Stimulated activated CD4-positive, alpha-beta T cell treated with anti-CD3 and anti-CD28 coated beads, Interleukin-1b, Interleukin-23, amount 100 ng/mL, for 1 hour (primary cell): ENCODE data around the gene GHITM.
"Not testable (repeated sequence)": the region's sequence is repeated elsewhere in the genome, so short reads cannot be mapped to it uniquely, and the experiment has no call there.

Experiments used
- DNase-seq, 2 donors: peaks; one replicate each; pipeline ENCODE4 v3.0.0-alpha.2; 2020; ENCODE audit warnings: low read depth in 2 of 2

GHITM gene, protein sequence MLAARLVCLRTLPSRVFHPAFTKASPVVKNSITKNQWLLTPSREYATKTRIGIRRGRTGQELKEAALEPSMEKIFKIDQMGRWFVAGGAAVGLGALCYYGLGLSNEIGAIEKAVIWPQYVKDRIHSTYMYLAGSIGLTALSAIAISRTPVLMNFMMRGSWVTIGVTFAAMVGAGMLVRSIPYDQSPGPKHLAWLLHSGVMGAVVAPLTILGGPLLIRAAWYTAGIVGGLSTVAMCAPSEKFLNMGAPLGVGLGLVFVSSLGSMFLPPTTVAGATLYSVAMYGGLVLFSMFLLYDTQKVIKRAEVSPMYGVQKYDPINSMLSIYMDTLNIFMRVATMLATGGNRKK

DNA sequence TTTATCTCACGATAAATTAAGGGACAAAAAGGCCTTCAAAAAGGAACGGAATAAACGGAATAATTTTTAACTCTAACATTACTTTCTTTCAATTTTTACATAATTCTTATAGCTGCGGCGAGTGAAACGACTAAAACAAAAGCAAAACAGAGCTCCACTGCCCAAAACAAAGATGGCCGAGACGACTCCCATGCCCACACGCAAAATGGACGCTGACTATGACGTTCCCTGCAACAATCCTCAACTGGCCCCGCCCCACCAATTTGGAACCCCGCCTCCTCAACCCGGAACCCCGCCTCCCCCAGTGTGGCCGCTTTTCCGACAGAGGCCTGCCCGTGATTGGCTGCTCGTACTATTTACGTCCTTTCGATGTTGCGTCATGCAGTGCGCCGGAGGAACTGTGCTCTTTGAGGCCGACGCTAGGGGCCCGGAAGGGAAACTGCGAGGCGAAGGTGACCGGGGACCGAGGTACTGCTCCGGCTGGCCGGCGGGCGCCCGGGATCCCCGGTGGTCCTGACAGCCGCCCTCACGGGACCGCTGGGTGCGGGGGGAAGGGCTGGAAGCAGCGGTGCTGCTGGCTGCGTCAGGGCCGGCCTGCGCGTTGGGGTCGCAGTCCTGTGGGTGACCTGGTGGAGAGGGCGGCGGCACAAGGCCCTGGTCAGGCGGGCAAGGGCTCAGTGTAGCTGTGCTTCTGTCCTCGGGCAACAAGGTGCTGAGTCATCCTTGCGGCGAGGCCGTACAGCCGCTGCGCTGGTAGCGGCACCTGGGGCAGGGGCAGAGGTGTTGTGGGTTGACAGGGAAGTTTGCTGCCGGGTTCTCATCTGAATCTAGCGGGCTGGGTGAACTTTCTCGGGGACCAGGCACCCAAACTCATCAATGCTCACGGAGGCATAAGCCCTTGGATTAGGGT is at the start of gene GHITM:
Gene GHITM, plus strand, starts transcription at position 384 of the 910 bp plus-strand sequence. CDS start 1,992 bp downstream, outside the sequence.
- peak; percentile 98 to 99 for DNase-seq

DNA sequence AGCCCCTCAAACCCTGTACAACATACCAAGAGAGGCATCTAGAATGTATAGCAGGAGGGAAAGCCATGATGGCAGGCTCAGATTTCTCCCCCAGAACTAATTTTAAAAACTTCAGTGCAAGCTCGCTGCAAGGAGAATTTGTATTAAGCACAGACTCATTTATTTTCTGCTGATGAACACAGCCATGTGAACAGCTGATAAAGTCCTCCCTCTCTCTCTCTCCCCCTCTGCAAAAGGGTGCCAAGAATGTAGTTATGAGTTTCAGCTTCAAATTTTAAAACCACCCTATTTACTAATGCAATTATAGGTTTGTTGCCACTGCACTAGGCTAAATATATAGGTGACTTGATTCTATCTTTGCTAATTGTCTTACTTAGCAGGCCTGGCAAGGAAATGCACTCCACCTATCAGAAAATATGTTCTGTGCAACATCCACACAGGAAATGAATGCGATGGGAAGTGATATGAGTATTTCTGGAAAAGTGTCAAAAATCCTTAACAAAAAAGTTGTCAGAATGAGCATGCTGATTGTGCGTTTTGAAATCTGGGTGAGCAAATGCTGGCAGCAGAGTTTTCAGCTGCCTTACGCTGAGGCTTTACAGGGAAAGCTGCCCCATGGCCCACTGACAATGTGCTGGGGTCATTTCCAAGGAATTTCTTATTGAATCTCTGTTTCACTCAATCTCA is 43.4 kb upstream of the GHITM start:
- DNase-seq, result no peak

DNA sequence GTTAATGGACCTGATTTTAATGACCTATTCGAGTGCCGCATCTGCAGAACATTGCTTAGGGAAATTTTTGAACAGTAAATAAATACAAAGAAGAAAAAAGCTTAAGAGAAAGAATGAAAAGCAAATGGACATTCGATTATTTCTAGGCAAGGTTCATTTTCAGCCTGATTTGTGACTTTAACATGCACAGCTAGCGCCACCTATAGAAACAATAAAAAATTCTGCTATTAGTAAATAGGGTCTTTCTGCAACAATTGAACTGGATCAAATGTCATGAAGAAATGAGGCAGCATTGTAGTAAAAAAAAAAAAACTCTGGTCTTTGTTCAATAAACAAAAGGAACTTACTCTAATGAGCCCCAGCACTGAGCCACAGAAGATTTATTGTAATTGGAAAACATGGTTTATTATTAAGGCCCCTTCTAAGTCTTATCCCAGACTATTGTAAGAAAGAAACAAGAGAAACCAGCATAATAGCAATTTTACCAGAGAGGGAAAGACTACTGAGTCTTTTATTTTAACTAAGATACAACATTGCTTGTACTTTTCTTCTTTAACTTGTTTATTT is 41.4 kb upstream of the GHITM start:
- no peak for DNase-seq

DNA sequence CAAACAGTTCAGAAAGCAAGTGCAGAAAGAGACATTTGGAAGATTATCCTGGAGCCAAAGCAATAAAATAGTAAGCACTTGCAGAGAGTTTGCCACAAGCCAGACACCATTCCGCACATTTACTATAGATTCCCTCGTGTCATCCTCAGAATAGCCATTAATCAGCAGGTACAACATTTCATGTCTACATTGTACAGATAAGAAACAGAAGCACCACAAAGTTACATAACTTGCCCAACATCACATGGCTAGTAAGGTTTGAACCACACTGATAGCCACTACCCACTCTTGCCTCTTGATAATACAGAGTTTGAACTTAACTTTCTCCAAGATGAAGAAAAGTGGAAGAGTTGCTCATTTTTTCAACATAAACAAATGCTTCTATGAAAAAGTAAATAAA is 40.6 kb upstream of the GHITM start:
- DNase-seq, result no peak

- DNase-seq, result no peak
Observed at GRCh38 chr10:84101042-84101441, 38.3 kb upstream of the GHITM start.

DNA sequence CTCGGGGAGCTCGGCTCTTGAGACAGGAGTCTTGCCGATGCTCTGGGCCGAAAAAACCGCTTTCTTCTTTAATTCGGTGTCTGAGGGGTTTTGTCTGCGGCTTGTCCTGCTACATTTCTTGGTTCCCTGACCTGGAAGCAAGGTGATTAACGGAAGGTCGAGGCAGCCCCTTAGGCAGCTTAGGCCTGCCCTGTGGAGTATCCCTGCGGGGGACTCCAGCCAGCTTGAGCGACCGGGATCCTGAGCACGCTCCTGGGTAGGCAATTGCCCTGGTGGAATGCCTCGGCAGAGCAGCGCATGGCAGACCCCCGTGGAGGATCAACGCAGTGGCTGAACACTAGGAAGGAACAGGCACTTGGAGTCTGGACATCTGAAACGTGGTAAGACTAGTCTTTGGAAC is 30.5 kb upstream of the GHITM start:
- no peak for DNase-seq

- not testable (repeated sequence) for DNase-seq
Observed at GRCh38 chr10:84109772-84110171, 29.5 kb upstream of the GHITM start.

GRCh38 chr10:84113468-84113867 is 25.8 kb upstream of the GHITM start:
- not testable (repeated sequence) for DNase-seq

DNA sequence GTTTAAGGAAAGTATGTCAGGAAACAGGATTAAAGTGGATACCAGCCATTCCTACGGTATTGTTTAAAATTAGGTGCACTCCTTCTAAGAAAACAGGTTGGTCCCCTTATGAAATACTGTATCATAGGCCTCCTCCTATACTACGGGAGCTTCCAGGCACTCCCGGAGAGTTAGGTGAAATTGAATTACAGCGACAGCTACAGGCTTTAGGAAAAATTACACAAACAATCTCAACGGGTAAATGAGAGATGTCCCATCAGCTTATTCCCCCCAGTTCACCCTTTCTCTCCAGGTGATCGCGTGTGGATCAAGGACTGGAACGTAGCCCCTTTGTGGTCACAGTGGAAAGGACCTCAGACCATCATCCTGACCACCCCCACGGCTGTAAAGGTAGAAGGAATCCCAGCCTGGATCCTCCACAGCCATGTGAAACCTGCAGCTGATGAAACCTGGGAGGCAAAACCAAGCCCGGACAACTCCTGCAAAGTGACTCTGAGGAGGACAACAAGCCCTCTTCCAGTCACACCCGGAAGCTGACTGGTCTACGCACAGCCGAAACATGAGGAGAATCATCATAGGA is 25.1 kb upstream of the GHITM start:
- no peak for DNase-seq

DNA sequence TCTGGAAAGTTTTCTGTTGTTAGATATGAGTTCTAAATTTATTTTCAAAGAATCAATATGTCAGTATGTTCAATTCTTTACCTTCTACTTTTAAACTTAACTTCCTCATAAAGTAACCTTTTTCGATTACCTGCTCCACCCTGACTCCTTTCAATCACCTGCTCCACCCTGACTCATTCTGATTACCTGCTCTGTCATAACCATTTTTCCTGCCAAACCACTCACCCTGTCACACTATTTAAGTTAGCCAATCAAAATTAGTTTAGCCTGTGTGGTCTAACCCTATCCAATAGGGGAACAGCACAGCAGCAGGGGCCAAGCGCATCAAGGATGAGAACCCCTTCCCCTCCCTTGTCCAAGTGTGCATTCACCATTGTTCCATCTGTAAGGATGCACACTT is 22.1 kb upstream of the GHITM start:
- DNase-seq, result not testable (repeated sequence)

GRCh38 chr10:84117686-84118394 is 21.5 kb upstream of the GHITM start:
- DNase-seq, result no peak

- DNase-seq, result no peak
Observed at GRCh38 chr10:84118395-84119006, 20.8 kb upstream of the GHITM start.

GRCh38 chr10:84123362-84123761 is 15.9 kb upstream of the GHITM start:
- no peak for DNase-seq

DNA sequence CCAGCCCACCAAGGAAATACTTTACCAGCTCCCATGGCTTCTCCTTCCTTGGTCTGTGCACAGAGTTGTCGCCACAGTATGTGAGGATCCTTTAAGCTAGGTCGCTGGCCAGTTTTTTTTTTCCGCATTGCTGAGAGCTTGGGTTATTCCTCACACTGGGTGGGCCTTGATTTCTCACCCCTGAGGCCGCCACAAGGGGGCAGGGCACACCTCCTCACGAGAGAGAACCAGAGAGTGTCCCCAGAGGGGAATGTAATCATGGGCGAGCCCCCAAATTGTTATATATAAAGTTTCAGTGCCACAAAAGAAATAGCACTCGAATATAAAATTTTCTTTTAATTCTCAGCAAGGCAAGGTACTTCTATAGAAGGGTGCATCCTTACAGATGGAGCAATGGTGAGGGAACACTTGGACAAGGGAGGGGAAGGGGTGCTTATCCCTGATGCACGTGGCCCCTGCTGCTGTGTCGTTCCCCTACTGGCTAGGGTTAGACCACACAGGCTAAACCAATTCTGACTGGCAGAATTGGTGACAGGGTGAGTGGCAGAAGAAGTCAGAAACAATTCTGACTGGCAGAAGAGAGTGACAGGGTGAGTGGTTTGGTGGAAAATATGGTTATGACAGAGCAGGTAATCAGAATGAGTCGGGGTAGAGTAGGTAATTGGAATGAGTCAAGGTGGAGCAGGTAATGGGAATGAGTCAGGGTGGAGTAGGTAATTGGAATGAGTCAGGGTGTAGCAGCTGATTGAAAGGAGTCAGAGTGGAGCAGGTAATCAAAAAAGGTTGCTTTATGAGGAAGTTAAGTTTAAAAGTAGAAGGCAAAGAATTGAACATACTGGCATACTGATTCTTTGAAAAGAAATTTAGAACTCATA is 13.2 kb upstream of the GHITM start:
- not testable (repeated sequence) for DNase-seq

GRCh38 chr10:84126785-84127167 is 12.5 kb upstream of the GHITM start:
- DNase-seq, result no peak

DNA sequence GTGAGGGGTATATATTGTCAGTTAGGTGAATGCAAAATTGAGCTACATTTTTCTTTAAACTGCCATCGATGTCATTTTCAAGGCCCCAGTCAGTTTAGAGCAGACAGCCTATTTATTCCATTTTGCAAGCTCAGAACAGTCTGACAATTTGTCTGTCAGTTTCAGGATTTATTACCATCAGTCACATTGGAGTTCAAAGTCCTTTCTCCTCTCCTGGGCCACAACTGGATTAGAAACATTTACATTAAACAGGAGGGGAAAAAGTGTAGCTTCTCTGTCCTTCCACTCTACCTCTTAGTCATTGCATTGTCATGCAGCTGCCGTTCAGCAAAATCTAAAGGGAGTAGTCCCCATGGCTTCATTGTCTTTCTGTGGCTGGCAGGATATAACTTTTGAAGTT is 3.5 kb upstream of the GHITM start:
- no peak for DNase-seq

- no peak for DNase-seq
Observed at GRCh38 chr10:84137811-84138210, 1.5 kb upstream of the GHITM start.

- DNase-seq, result peak in 1 of 2 donors; percentile 32
Observed at GRCh38 chr10:84138478-84139125, 707 bp upstream of the GHITM start.

GRCh38 chr10:84140036-84140379 is 699 bp downstream of the GHITM start:
- DNase-seq, result no peak
